ENCODE data around the gene TRMU. TPM values are rescaled to one million over a fixed set of nuclear protein-coding genes. Genes with fewer than 3 reads are reported as not detected.
A peak's percentile ranks its signal among the peaks of the same experiment; 100 is the strongest.

TRMU gene, protein sequence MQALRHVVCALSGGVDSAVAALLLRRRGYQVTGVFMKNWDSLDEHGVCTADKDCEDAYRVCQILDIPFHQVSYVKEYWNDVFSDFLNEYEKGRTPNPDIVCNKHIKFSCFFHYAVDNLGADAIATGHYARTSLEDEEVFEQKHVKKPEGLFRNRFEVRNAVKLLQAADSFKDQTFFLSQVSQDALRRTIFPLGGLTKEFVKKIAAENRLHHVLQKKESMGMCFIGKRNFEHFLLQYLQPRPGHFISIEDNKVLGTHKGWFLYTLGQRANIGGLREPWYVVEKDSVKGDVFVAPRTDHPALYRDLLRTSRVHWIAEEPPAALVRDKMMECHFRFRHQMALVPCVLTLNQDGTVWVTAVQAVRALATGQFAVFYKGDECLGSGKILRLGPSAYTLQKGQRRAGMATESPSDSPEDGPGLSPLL
- total RNA-seq, result 27.1 TPM
- 21.0 TPM for polyA plus RNA-seq

DNA sequence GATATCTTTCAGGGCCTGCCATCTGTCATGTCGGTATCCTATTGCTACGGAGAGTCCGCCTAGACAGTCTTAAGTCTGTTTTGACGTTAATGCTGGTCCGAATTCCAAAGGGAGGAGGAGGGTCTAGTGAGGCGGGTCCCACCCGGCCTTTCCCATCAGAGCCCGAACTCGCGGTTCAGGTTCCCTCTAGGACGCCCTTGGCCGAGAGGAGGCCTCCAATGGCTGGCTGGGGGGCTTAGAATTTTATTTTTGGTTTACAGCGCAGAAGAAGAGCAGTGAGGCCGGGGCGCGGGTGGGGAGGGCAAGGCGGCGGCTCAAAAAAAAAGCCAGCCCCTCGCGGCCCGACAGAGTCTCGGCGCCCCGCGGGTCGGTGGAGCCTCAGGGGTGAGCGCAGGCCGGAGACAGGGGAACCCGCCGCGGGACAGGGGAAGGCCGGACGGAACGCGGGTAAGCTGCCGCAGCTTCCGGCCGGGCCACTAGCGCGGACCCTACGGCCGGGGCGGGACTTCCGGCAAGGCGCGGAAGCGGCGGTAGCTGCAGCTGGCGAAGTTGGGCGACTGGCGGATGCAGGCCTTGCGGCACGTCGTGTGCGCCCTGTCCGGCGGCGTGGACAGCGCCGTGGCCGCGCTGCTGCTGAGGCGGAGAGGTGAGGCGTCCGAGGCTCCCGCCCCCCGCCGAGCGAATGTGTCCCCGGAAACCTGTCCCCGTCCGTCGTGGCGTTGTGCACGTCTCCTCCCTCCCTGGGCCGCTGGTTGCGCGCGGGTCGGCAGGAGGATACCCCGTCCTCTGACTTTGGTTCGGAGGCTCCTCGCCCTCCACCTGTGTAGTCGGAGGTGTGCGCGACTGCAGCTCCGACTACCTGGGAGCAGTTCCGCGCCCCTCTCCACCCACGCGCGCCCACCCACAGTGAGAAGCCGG lies at the start of gene TRMU:
Gene TRMU (plus strand): TSS at position 514 of the 918 bp plus-strand sequence. CDS start 51 bp downstream, at position 565.
- no peaks in the 10 kb centered on the region for H3K4me1 ChIP-seq (ENCODE audit: insufficient read depth)
- WGBS, result under 1% methylated on average over 93 of the region's 93 CpGs
- H3K27ac ChIP-seq (ENCODE audit: low read depth), result peak within 1 kb of the TSS; percentile 80
- peak; percentile 53 for DNase-seq (ENCODE audit: extremely low spot score)
- H3K36me3 ChIP-seq (ENCODE audit: insufficient read depth), result no peaks in the 10 kb centered on the region
- H3K4me3 ChIP-seq (ENCODE audit: low read depth, low read length), result peak within 1 kb of the TSS; percentile 98

DNA sequence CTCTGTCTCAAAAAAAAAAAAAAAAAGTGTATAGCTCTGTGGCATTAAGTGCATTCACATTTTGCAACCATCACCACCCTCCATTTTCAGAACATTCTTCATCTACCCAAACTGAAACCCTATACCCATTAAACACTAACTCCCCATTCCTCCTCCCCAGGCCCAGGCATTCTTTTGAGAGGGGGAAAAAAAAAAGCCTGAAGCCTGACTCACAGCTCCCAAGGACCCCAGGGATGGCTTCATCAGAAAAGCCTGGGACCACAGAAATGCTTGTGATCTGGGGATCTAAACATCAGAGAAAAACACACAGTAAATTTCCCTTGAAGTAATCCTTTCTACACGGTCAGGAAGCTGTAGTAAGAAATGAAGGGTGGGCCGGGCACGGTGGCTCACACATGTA lies 49.5 kb upstream of the TRMU start:
- Histone ChIP-seq H3K4me1 (ENCODE audit: insufficient read depth) (no peaks in the 10 kb centered on the region), H3K36me3 (ENCODE audit: insufficient read depth) (peaks cover 6% of the 10 kb centered on the region), H3K27ac (ENCODE audit: low read depth) (no peak overlapping the region), H3K4me3 (ENCODE audit: low read depth, low read length) (no peak overlapping the region)
- DNase-seq (ENCODE audit: extremely low spot score), result no peak
- WGBS, result 89% methylated on average over 3 of the region's 3 CpGs

DNA sequence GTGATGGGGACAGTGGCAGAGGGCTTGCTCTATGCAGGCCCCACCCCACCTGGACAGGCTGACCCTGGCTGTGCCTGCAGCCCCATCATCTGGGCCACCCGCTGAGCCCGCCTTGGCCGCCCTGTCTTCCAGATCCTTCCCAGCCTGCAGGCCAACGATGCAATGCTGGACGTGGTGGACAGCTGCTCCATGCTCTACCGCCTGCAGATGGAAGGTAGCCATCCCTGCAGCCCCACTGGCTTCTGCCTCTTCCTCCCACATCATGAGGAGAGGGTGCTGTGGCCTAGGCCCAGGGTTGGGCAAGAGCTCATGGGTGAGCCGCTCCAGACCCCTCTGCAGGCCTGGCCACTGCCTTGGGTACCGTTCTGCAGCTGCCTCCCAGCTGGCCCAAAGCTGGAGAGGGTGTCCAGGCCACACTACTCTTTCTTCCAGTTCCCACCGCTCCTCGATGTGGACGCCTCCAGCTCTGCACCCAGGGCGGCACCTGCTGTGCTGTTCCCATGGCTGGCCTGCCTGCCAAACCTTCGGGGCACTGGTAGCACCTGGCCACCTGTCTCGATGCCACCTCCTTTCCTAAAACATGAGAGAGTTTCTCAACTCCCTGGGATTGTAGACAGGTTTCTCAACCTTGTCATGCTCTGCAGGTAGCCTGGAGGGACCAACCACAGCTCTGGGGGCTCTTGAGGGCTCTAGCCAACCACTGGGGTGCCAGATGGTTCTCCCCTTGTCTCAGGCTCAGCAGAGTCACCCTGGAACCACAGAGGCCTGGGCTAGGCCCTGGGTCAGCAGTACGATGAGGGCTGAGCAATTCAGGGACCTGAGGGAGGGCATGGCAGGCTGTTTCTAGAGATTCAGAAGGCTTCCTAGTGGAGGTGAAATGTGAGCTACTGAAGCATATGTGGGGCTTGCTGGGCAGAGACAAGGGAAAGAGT lies 48.3 kb upstream of the TRMU start:
- DNase-seq (ENCODE audit: extremely low spot score), result no peak
- no peak overlapping the region for H3K27ac ChIP-seq (ENCODE audit: low read depth)
- H3K36me3 ChIP-seq (ENCODE audit: insufficient read depth), result peaks cover 5% of the 10 kb centered on the region
- WGBS, result 91% methylated on average over 15 of the region's 15 CpGs
- no peaks in the 10 kb centered on the region for H3K4me1 ChIP-seq (ENCODE audit: insufficient read depth)
- H3K4me3 ChIP-seq (ENCODE audit: low read depth, low read length), result no peak overlapping the region

DNA sequence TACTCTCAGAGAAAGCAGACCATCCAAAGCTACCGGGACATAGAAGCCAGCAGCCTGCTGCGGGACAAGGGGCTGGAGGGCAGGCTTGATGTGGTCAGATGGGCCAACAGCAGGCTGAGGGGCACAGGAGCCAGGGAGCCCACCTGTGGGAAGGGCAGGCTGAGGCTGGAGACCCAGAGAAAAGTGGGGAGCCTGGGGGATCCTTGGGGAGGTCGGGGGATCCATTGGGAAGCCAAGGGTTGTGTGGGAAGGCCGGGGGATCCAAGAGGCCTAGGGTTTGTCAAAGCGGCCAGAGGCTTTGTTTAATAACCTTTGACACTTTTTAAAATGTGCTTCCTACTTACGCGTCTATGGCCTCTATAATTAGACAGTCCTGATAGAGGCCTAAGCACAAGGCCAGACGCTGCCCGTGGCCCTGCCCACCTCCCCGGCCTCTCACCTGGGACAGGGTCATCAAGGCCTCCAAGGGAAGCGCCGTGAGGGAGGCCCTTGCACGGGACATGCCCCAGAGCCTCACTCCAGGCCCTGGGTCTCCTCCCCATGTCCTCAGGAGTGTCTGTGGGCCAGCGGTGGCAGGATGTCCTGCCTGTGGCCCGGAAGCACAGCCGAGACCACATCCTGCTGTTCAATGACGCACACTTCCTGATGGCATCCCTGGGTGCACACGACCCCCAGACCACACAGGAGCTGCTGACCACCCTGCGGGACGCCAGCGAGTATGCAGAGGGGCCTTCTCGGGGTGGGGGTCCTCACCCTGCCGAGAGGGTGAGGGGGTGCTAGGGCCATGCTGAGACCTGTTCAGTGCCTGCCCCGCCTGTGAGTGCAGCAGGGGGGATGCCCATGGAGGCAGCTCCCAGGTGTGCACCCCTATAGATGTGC lies 47.4 kb upstream of the TRMU start:
- peaks cover 4% of the 10 kb centered on the region for H3K36me3 ChIP-seq (ENCODE audit: insufficient read depth)
- H3K4me3 ChIP-seq (ENCODE audit: low read depth, low read length), result no peak overlapping the region
- WGBS, result 75% methylated on average over 24 of the region's 24 CpGs
- no peak for DNase-seq (ENCODE audit: extremely low spot score)
- no peak overlapping the region for H3K27ac ChIP-seq (ENCODE audit: low read depth)
- H3K4me1 ChIP-seq (ENCODE audit: insufficient read depth), result no peaks in the 10 kb centered on the region

DNA sequence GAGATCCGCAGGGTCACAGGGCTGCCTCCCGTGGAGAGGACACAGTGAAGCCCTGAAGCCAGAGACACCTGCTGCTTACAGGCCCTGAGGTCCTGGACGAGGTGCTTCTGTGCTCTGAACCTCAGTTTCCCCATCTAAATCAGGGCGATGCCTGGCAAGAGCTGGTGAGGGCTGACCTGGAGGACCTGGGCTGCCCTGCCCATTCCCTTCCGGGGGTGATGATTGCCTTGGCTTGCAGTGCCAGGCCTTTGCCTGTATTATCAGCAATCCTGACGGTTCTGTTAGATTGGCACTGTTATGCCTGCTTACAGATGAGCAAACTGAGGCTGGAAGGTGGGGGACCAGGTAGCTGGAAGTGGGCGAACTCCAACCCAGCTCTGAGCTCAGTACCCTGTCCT lies 46.7 kb upstream of the TRMU start:
- Histone ChIP-seq H3K27ac (ENCODE audit: low read depth) (no peak overlapping the region), H3K4me3 (ENCODE audit: low read depth, low read length) (no peak overlapping the region), H3K36me3 (ENCODE audit: insufficient read depth) (peaks cover 4% of the 10 kb centered on the region), H3K4me1 (ENCODE audit: insufficient read depth) (no peaks in the 10 kb centered on the region)
- 89% methylated on average over 7 of the region's 7 CpGs for WGBS
- no peak for DNase-seq (ENCODE audit: extremely low spot score)

DNA sequence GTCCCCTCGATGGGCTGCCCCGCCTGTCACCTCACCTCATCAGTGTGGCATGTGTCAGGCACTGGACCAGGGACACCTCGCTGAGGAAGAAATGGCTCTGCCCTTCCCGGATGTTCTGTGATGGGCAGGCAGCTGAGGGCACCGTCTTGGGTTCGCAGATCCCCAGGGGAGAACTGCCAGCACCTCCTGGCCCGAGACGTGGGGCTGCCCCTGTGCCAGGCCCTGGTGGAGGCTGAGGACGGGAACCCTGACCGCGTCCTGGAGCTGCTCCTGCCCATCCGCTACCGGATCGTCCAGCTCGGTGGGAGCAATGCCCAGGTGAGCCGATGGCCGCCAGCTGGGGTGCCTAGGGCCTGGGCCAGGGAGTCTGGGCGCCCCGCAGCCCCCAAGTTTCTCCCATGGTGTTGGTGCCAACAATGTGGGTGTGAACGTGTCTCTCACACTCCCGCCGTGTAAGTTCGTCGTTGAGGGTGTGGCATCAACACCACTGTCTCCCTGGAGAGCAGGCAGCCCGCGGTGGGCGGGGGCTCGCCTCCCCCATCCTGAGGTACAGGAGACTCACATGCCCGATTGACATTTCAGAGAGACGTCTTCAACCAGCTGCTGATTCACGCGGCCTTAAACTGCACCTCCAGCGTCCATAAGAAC lies 46.1 kb upstream of the TRMU start:
- WGBS, result 89% methylated on average over 33 of the region's 33 CpGs
- H3K36me3 ChIP-seq (ENCODE audit: insufficient read depth), result peaks cover 4% of the 10 kb centered on the region
- no peak for DNase-seq (ENCODE audit: extremely low spot score)

DNA sequence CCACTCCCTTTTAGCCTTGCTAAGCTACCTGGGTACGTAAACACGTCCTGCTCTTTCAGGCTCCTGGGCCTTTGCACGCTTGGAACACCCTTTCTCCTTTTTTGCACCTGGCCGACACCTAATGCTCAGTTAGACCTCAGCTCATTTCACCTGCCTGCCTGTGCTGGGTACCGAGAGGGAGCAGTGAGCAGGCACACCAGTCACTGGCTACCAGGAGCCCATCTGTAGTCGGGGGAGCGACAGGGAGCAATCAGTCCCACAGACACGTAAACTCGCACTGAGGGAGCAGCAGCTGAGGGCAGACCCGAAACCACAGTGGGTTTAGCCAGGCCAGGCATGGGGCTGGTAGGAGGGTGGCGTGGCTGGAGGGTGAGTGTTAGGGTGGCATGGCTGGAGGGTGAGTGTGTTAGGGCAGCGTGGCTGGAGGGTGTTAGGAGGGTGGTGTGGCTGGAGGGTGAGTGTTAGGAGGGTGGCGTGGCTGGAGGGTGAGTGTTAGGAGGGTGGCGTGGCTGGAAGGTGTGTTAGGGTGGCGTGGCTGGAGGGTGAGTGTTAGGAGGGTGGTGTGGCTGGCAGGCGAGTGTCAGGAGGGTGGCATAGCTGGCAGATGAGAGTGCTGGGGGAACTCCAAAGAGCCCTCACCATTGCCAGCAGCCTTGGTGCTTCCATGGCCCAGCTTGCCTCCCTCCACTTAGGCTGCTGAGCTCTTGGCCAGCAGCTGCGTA lies 45.2 kb upstream of the TRMU start:
- no peak for DNase-seq (ENCODE audit: extremely low spot score)
- Histone ChIP-seq H3K4me1 (ENCODE audit: insufficient read depth) (no peaks in the 10 kb centered on the region), H3K4me3 (ENCODE audit: low read depth, low read length) (no peak overlapping the region), H3K27ac (ENCODE audit: low read depth) (no peak overlapping the region), H3K36me3 (ENCODE audit: insufficient read depth) (peaks cover 4% of the 10 kb centered on the region)
- 97% methylated on average over 17 of the region's 17 CpGs for WGBS

More for the DNA sequence above, 46.1 kb upstream of the TRMU start:
- Histone ChIP-seq H3K27ac (ENCODE audit: low read depth) (no peak overlapping the region), H3K4me3 (ENCODE audit: low read depth, low read length) (no peak overlapping the region), H3K4me1 (ENCODE audit: insufficient read depth) (no peaks in the 10 kb centered on the region)

DNA sequence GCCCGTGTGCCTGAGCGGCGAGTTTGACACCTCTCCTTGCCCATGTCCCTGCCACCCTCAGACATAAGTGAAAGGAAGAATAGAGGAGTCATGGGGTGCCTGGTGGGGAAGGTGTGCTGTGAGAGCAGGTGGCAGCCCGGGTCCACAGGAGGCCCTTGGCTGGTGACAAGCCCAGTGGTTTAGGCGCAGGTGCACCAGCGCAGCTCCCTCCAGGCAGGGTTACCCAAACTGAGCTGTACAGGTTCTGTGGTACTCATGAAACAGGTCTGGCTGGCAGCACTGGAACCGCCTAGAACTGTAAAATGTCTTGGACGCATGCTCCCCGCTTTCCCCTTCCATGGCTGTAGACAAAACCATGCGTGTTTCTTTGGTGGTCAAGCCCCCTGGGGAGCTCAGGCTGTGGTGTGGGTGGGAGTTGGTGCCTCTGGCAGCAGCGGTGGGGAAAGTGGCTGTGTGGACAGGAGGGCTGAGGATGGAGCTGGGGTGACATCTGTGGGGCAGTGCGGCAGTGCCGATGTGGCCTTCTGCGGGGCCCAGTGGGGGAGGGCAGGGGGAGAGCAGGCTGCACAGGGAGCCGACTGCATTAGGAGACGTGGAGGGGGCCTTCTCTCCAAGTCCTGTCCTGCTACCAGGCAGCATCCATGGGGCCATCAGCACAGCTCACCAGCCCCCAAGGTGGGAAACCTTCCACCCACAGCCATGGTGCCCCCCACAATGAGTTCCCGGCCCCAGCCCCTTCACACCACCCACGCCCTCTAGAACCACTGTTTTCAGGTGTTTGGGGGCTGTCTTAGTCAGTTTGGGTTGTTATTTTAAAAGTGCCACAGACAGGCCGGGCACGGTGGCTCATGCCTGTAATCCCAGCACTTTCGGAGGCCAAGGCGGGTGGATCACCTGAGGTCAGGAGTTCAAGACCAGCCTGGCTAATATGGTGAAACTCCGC lies 44.4 kb upstream of the TRMU start:
- 96% methylated on average over 23 of the region's 23 CpGs for WGBS
- H3K27ac ChIP-seq (ENCODE audit: low read depth), result no peak overlapping the region
- no peak for DNase-seq (ENCODE audit: extremely low spot score)
- no peak overlapping the region for H3K4me3 ChIP-seq (ENCODE audit: low read depth, low read length)
- peaks cover 4% of the 10 kb centered on the region for H3K36me3 ChIP-seq (ENCODE audit: insufficient read depth)
- H3K4me1 ChIP-seq (ENCODE audit: insufficient read depth), result no peaks in the 10 kb centered on the region

DNA sequence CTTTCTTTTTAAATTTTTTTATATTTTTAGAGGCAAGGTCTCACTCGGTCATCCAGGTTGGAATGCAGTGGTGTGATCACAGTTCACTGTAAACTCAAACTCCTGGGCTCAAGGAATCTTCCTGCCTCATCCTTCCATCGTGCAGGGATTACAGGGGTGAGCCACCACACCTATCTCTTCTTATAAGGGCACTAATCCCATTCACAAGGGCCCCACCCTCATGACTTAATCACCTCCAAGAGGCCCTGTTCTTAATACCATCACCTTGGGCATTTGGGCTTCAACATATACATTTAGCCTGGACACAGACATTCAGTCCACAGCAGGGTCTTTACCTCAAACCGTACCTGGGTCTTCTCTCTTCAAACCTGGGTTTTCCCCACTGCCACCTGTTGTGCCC lies 43.3 kb upstream of the TRMU start:
- 92% methylated on average over 3 of the region's 3 CpGs for whole genome bisulfite sequencing
- Histone ChIP-seq H3K4me1 (ENCODE audit: insufficient read depth) (no peaks in the 10 kb centered on the region), H3K27ac (ENCODE audit: low read depth) (no peak overlapping the region), H3K36me3 (ENCODE audit: insufficient read depth) (no peaks in the 10 kb centered on the region), H3K4me3 (ENCODE audit: low read depth, low read length) (no peak overlapping the region)
- no peak for DNase-seq (ENCODE audit: extremely low spot score)

DNA sequence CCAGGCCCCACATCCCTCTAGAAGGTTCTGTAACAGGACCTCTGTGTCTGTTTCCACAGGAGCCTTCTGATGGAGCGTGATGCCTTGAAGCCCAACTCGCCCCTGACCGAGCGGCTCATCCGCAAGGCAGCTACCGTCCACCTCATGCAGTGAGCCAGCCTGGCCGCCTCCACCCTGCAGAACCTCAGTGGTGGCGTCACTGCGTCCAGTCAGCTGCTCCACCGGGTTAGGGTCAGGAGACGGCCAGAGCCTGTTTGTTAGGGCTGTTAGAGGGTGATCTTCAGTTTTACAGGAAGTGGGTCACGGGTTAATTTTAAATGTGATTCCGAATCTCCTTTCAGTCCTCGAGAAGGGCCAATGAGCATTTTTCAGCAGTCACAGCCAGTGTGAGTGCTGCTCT lies 42.8 kb upstream of the TRMU start:
- H3K4me1 ChIP-seq (ENCODE audit: insufficient read depth), result no peaks in the 10 kb centered on the region
- no peaks in the 10 kb centered on the region for H3K36me3 ChIP-seq (ENCODE audit: insufficient read depth)
- no peak overlapping the region for H3K27ac ChIP-seq (ENCODE audit: low read depth)
- 91% methylated on average over 14 of the region's 14 CpGs for WGBS
- no peak overlapping the region for H3K4me3 ChIP-seq (ENCODE audit: low read depth, low read length)
- no peak for DNase-seq (ENCODE audit: extremely low spot score)
